DMS114 treated with DMSO at 0.1 percent for 48 hours (cell line): Measurements from ENCODE around the gene RSAD2.
A peak's percentile ranks its signal among the peaks of the same experiment; 100 is the strongest.
"Not testable (repeated sequence)": the region's sequence is repeated elsewhere in the genome, so short reads cannot be mapped to it uniquely, and the experiment has no call there.

Experiments used
- DNase-seq: peaks from one replicate; lab custom pipeline; 2025; ENCODE audit not compliant: unreplicated experiment; lab: John Stamatoyannopoulos, UW

The RSAD2 gene

GRCh38 chr2:6877402-6878304, at the start of gene RSAD2:
Gene RSAD2 (plus strand): TSS chr2:6877777. CDS start chr2:6877801, 24 bp downstream.
- DNase-seq: no peak

DNA sequence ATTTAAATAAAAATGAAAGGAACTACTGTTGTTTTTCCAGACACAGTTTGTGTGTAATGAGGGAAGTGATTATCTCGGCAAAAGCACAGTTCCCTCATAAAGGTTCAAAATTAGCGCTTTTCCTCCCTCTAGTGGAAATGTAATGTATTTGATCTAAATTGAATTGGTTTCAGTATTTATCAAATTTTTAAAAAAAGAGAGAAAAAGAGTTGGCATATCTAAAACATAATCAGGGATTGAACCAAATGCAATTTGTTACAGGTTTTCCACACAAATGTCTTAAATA, 49.3 kb upstream of the RSAD2 start:
- peak; percentile 14 for DNase-seq

- no peak for DNase-seq
Measured at GRCh38 chr2:6831229-6831628, 46.3 kb upstream of the RSAD2 start.

GRCh38 chr2:6832596-6833299, 44.8 kb upstream of the RSAD2 start:
- no peak for DNase-seq

DNA sequence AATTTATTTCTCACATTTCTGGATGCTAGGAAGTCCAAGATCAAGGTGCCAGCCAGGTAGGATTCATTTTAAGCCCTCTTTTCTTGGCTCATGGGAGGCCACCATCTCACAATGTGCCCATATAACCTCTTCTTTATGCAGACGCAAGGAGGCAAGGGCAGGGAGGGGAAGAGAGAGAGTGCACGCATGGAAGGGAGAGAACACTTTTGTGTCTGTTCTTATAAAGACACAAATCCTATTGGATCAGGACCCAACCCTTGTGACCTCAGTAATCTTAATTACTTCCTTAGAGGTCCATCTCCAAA, 44.3 kb upstream of the RSAD2 start:
- DNase-seq: no peak

- no peak for DNase-seq
Measured at GRCh38 chr2:6834163-6834562, 43.4 kb upstream of the RSAD2 start.

- no peak for DNase-seq
Measured at GRCh38 chr2:6835467-6835866, 42.1 kb upstream of the RSAD2 start.

GRCh38 chr2:6838673-6839319, 38.8 kb upstream of the RSAD2 start:
- DNase-seq: no peak

- no peak for DNase-seq
Measured at GRCh38 chr2:6841537-6842287, 35.9 kb upstream of the RSAD2 start.

GRCh38 chr2:6845312-6845711, 32.3 kb upstream of the RSAD2 start:
- DNase-seq: no peak

GRCh38 chr2:6845903-6846302, 31.7 kb upstream of the RSAD2 start:
- DNase-seq: no peak

GRCh38 chr2:6846540-6846939, 31.0 kb upstream of the RSAD2 start:
- DNase-seq: no peak

DNA sequence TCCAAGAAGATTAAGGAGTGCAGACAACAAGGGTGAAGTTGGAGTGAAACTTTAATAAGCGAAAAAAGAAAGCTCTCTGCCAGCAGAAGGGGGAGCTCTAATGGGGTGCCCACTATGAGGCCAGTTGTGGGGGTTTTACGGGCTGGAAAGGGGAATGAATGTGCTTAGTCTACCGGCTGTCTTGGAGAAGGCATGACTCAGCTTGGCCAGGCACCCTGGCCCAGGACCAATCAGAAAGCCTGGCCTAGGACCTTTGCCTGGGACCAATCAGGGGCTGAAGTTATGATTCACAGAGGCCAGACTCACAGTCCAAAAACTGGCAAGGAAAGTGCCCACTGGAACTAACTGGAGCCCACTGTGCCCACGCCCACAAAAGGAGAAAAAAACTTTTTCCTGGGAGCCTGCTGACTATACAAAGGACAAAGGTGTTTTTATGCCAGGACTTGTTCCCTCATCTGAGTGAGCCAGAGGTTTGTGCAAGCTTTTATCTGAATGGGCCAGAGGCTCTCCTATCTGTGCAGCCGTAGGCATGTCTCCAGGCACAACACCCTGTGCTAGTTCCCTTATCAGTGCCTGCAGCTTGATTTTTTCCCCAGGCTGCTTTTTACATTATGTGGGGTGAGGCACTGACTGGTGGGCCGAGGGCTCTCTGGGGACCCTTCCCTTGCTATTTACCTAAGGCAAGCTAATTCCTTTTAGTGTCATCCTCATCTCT, 30.5 kb upstream of the RSAD2 start:
- no peak for DNase-seq

DNA sequence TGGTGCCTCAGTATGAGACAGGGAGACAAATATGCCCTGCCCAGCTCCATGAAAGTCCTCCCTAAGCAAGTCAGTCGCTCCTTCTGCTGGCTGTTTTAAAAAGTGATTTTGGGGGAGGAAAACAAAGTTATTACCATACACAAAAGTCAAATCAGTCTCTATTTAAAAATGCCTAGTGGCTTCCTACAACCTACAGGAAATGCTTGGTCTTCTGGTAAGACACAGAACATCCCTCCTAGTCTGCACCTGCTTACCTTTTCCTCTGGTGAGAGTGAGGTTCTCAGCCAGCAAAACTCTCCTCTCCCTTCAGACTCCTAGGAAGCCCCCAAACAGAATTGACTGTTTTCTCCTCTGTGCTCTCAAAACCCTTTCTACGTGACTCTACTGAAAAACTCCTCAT, 25.4 kb upstream of the RSAD2 start:
- no peak for DNase-seq

DNA sequence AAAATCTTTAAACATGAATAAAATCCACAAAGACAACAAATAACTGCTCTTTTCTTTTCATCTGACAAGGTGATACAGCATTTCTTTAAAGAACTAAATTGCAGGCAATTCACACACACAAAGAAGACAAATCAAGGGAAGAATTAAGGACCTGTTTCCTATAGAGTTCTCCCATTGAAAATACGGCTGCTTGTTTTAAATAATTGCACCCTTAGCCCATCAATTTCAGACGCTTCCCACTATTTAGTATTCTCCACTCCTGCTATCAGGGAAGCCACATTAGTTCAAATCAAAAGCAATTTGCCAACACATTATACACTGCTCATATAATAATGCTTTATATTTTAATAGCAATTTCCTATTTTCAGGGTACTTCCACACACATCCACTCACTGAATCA, 23.2 kb upstream of the RSAD2 start:
- DNase-seq: no peak

- DNase-seq: no peak
Measured at GRCh38 chr2:6855860-6856547, 21.6 kb upstream of the RSAD2 start.

GRCh38 chr2:6856548-6856920, 21.0 kb upstream of the RSAD2 start:
- DNase-seq: no peak

DNA sequence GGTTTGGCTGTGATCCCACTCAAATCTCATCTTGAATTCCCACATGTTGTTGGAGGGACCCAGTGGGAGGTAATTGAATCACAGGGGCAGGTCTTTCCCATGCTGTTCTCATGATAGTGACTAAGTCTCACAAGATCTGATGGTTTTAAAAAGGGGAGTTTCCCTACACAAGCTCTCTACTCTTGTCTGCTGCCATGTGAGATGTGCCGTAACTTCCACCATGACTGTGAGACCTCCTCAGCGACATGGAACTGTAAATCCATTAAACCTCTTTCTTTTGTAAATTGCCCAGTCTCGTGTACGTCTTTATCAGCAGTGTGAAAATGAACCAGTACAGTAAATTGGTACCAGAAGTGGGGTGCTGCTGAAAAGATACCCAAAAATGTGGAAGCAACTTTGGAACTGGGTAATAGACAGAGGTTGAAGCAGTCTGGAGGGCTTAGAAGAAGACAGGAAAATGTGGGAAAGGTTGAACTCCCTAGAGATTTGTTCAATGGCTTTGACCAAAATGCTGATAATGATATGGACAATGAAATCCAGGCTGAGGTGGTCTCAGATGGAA, 19.0 kb upstream of the RSAD2 start:
- not testable (repeated sequence) for DNase-seq

DNA sequence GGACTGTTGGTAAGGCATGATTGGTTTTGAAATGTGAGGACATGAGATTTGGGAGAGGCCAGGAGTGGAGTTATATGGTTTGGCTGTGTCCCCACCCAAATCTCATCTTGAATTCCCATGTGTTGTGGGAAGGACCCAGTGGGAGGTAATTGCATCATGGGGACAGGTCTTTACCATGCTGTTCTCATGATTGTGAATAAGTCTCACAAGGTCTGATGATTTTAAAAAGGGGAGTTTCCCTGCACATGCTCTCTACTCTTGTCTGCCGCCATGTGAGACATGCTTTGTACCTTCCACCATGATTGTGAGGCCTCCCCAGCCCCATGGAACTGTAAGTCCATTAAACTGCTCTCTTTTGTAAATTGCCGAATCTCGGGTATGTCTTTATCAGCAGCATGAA, 17.3 kb upstream of the RSAD2 start:
- no peak for DNase-seq

- DNase-seq: no peak
Measured at GRCh38 chr2:6863792-6864191, 13.8 kb upstream of the RSAD2 start.
